A549 (cell line): ENCODE data around the gene AHCYL2.

Experiments used
- CHD4 ChIP-seq: fragments of 200-600 bp; sonication (generic); IDR thresholded peaks from 2 replicates; pipeline ENCODE4 v1.6.1; 2016; ENCODE audit warnings: antibody characterized with exemption, mild to moderate bottlenecking, borderline replicate concordance
- CTCF ChIP-seq: fragments of >200 bp; sonication (Bioruptor Twin); formaldehyde crosslinking; IDR thresholded peaks from 3 replicates; pipeline ENCODE4 v1.5.1; 2016
- EP300 ChIP-seq, 2 experiments: fragments of >200 bp; sonication (Bioruptor Twin); formaldehyde crosslinking; IDR thresholded peaks; 2 replicates in 1 of 2; 3 replicates in 1 of 2; pipeline ENCODE4 v1.6.1; 2016 to 2017
- RFX5 ChIP-seq: fragments of 450-650 bp; IDR thresholded peaks from 2 replicates; pipeline ENCODE4 v1.7.1; 2014; ENCODE audit warnings: antibody characterized with exemption, mild to moderate bottlenecking, moderate library complexity

- no peak for TF ChIP-seq EP300 (IDR thresholded peaks at IDR 0.05)
- no peak for TF ChIP-seq CHD4
- no peak for TF ChIP-seq CTCF
- no peak for TF ChIP-seq RFX5
These were observed 27.1 kb upstream of the AHCYL2 start for GRCh38 chr7:129197771-129198170.
